HepG2 (cell line): ENCODE data around the gene ZMAT2. TPM values are rescaled to one million over a fixed set of nuclear protein-coding genes. Genes with fewer than 3 reads are reported as not detected.

Experiments used
- ATAC-seq: fragments of 200-7000 bp; cut with Tn5 transposase; 3 replicates; pipeline ENCODE4 v1.9.1; 2020; ENCODE audit warnings: mild to moderate bottlenecking, moderate library complexity
- BruUV-seq: library from RNA; stranded (reverse); fragments of 400-500 nt; replicated peaks from 2 replicates; lab custom pipeline; 2021; lab: Mats Ljungman, UMichigan
- CTCF ChIA-PET: fragments of 300-600 bp; formaldehyde crosslinking; extraction: SDS; loops from one replicate; lab custom pipeline; 2021; ENCODE audit warnings: low total read pairs, inconsistent platforms, low intra/inter-chr PET ratio; lab: Yijun Ruan, JAX
- POLR2A ChIA-PET: fragments of 350-600 bp; sonication (Branson Sonifier 250); formaldehyde crosslinking; loops from one replicate; lab custom pipeline; 2020; ENCODE audit warnings: antibody characterized with exemption, inconsistent platforms; lab: Yijun Ruan, JAX
- DNase-seq: peaks from one replicate; pipeline ENCODE4 v3.0.0-alpha.2; 2015; ENCODE audit warnings: low spot score
- FAIRE-seq: peaks from 3 replicates; lab custom pipeline; 2011; peaks lifted over from hg19 to GRCh38; lab: Jason Lieb, UNC
- H2AFZ ChIP-seq: one replicate; pipeline ENCODE4 v1.6.1; 2011; ENCODE audit warnings: low read length, inconsistent platforms
- H3K27ac ChIP-seq: fragments of 300-600 bp; 3 replicates; pipeline ENCODE4 v1.8.0; 2011; ENCODE audit warnings: mixed run types, mild to moderate bottlenecking, mixed read lengths, low read length, inconsistent platforms; ENCODE audit not compliant: insufficient read depth; ENCODE audit errors: extremely low read length
- H3K27me3 ChIP-seq, 2 experiments: fragments of 200-600 bp in 1 of 2; 2 replicates in 1 of 2; 3 replicates in 1 of 2; pipeline versions ENCODE4 v1.6.0 to v1.8.0; 2011; ENCODE audit warnings: low read length in 2 of 2, mild to moderate bottlenecking in 2 of 2, moderate library complexity in 2 of 2, inconsistent platforms in 1 of 2; ENCODE audit not compliant: insufficient read depth in 2 of 2, control insufficient read depth in 1 of 2
- H3K36me3 ChIP-seq, 2 experiments: fragments of 200-600 bp in 1 of 2; replicated peaks in 1 of 2; 2 replicates in 1 of 2; 3 replicates in 1 of 2; pipeline versions ENCODE4 v1.5.1 to v1.8.0; 2011; ENCODE audit warnings: low read length in 2 of 2, inconsistent platforms in 1 of 2; ENCODE audit not compliant: insufficient read depth in 2 of 2, control insufficient read depth in 1 of 2
- H3K4me1 ChIP-seq: 2 replicates; pipeline ENCODE4 v1.5.1; 2012; ENCODE audit warnings: low read length, inconsistent platforms; ENCODE audit not compliant: insufficient read depth
- H3K4me2 ChIP-seq: 2 replicates; pipeline ENCODE4 v1.6.0; 2011; ENCODE audit warnings: low read depth, low read length, inconsistent platforms
- H3K4me3 ChIP-seq, 3 experiments: fragments of 200-600 bp in 1 of 3; sonication (generic), shearing (Covaris generic) in 1 of 3; replicated peaks in 1 of 3; 2 replicates each; pipeline ENCODE4 v1.5.1; 2011 to 2016; ENCODE audit warnings: low read length in 3 of 3, inconsistent platforms in 2 of 3, low read depth in 2 of 3, mild to moderate bottlenecking in 2 of 3, control low read depth in 1 of 3, mixed read lengths in 1 of 3; ENCODE audit not compliant: insufficient read depth in 1 of 3
- H3K79me2 ChIP-seq: one replicate; pipeline ENCODE4 v1.6.1; 2011; ENCODE audit warnings: low read length, inconsistent platforms; ENCODE audit not compliant: insufficient read depth
- H3K9ac ChIP-seq: 2 replicates; pipeline ENCODE4 v1.6.0; 2011; ENCODE audit warnings: mild to moderate bottlenecking, low read depth, low read length, inconsistent platforms; ENCODE audit not compliant: insufficient read depth
- H3K9me3 ChIP-seq: 2 replicates; pipeline ENCODE4 v1.5.1; 2012; ENCODE audit warnings: mild to moderate bottlenecking, low read length
- H4K20me1 ChIP-seq: 2 replicates; pipeline ENCODE4 v1.6.0; 2011; ENCODE audit warnings: inconsistent platforms, mild to moderate bottlenecking, low read length, moderate library complexity; ENCODE audit not compliant: insufficient read depth
- ATAD3A ChIP-seq: sonication (generic); formaldehyde crosslinking; IDR thresholded peaks from 2 replicates; pipeline ENCODE4 v1.4.0; 2020; ENCODE audit warnings: missing genetic modification reagents
- FOXK2 ChIP-seq: fragments of 450-650 bp; IDR thresholded peaks from 2 replicates; pipeline ENCODE4 v1.6.1; 2016
- GLMP ChIP-seq: sonication (generic); formaldehyde crosslinking; IDR thresholded peaks from 2 replicates; pipeline ENCODE4 v1.9.0; 2021; ENCODE audit warnings: missing genetic modification reagents, mild to moderate bottlenecking, borderline replicate concordance
- HMG20B ChIP-seq: conservative IDR thresholded peaks from 2 replicates; pipeline ENCODE4 v1.6.1; 2016; ENCODE audit warnings: missing genetic modification reagents, missing compliant biosample characterization
- JUNB ChIP-seq: sonication (generic); formaldehyde crosslinking; IDR thresholded peaks from 2 replicates; pipeline ENCODE4 v1.8.0; 2022; ENCODE audit warnings: missing genetic modification reagents, mild to moderate bottlenecking, borderline replicate concordance
- MAFK ChIP-seq, 2 experiments: IDR thresholded peaks in 1 of 2; conservative IDR thresholded peaks in 1 of 2; 2 replicates each; pipeline ENCODE4 v1.6.1; 2011; ENCODE audit warnings: improper control_type of control experiment in 2 of 2, low read length in 2 of 2
- MED1 ChIP-seq: sonication (generic); formaldehyde crosslinking; IDR thresholded peaks from 2 replicates; pipeline ENCODE4 v1.4.0; 2020; ENCODE audit warnings: missing genetic modification reagents
- MEF2D ChIP-seq: sonication (generic); formaldehyde crosslinking; IDR thresholded peaks from 2 replicates; pipeline ENCODE4 v1.5.1; 2020; ENCODE audit warnings: mild to moderate bottlenecking, missing genetic modification reagents
- MTF2 ChIP-seq: sonication (generic); formaldehyde crosslinking; IDR thresholded peaks from 2 replicates; pipeline ENCODE4 v1.5.0; 2020; ENCODE audit warnings: missing genetic modification reagents, borderline replicate concordance
- NFYC ChIP-seq: IDR thresholded peaks from 2 replicates; pipeline ENCODE4 v1.6.1; 2016; ENCODE audit warnings: missing genetic modification reagents, missing compliant biosample characterization
- PAWR ChIP-seq: sonication (generic); formaldehyde crosslinking; IDR thresholded peaks from 2 replicates; pipeline ENCODE4 v1.4.0; 2020; ENCODE audit warnings: missing genetic modification reagents, mild to moderate bottlenecking, borderline replicate concordance
- RARA ChIP-seq: IDR thresholded peaks from 2 replicates; pipeline ENCODE4 v1.6.1; 2016; ENCODE audit warnings: missing genetic modification reagents, missing compliant biosample characterization
- RFX5 ChIP-seq: IDR thresholded peaks from 2 replicates; pipeline ENCODE4 v1.6.1; 2011; ENCODE audit warnings: low read depth, low read length, improper control_type of control experiment
- STAT5B ChIP-seq: sonication (generic); formaldehyde crosslinking; IDR thresholded peaks from 2 replicates; pipeline ENCODE4 v1.4.0; 2020; ENCODE audit warnings: missing genetic modification reagents
- TEAD3 ChIP-seq: optimal IDR thresholded peaks from 2 replicates; pipeline ENCODE3; 2016; ENCODE audit warnings: borderline replicate concordance
- TEF ChIP-seq: sonication (generic); formaldehyde crosslinking; IDR thresholded peaks from 2 replicates; pipeline ENCODE4 v1.5.0; 2020; ENCODE audit warnings: missing genetic modification reagents
- ZNF253 ChIP-seq: sonication (generic); formaldehyde crosslinking; IDR thresholded peaks from 2 replicates; pipeline ENCODE4 v1.8.0; 2022; ENCODE audit warnings: mild to moderate bottlenecking, missing genetic modification reagents, borderline replicate concordance
- ZNF468 ChIP-seq: sonication (generic); formaldehyde crosslinking; IDR thresholded peaks from 2 replicates; pipeline ENCODE4 v1.8.0; 2022; ENCODE audit warnings: mild to moderate bottlenecking, moderate library complexity, missing genetic modification reagents
- ZNF780A ChIP-seq: sonication (generic); formaldehyde crosslinking; IDR thresholded peaks from 2 replicates; pipeline ENCODE4 v1.8.0; 2022; ENCODE audit warnings: mild to moderate bottlenecking, missing genetic modification reagents, moderate library complexity
- WGBS: methylation state at CpG from one replicate; pipeline ENCODE4 v1.1.6; 2017; ENCODE audit warnings: low lambda C conversion rate; 5-methylcytosine and 5-hydroxymethylcytosine counted together
- in situ Hi-C: cut with HindIII; loops from 2 replicates; pipeline ENCODE4 v1.10.0; 2017; ENCODE audit warnings: low pct_unique_long_range_greater_than_20kb; ENCODE audit not compliant: extremely low pct_ligation_motif_present
- intact Hi-C: fragments of 100-400 bp; cut with micrococcal nuclease; formaldehyde crosslinking; loops from one replicate; pipeline ENCODE4 v1.10.0; 2022; ENCODE audit not compliant: unreplicated experiment
- polyA plus RNA-seq, 8 experiments: library from polyadenylated mRNA; depleted of rRNA in 3 of 8; stranded (reverse) in 7 of 8; unstranded in 1 of 8; fragments of >200 nt; fragmentation: Illumina TruSeq in 4 of 8; extraction: Trizol in 4 of 8; gene quantifications; 2 replicates each; pipeline versions ENCODE4 v1.2.1 to v1.2.3, GENCODE V29; 2011 to 2016; ENCODE audit warnings: low read depth in 4 of 8, missing spikeins in 1 of 8, mixed read lengths in 1 of 8; ENCODE audit not compliant: insufficient read depth in 1 of 8
- total RNA-seq, 5 experiments: library from RNA; depleted of rRNA; stranded (reverse); fragments of >200 nt; fragmentation: Illumina TruSeq; extraction: Trizol; gene quantifications; 2 replicates each; pipeline ENCODE4 v1.2.3, GENCODE V29; 2016; ENCODE audit warnings: low read depth in 1 of 5
- TF ChIP-seq, protein P1 (sequence below): sonication (generic); formaldehyde crosslinking; IDR thresholded peaks from 2 replicates; pipeline ENCODE4 v1.4.0; 2020; ENCODE audit warnings: mild to moderate bottlenecking, missing genetic modification reagents
- TF ChIP-seq, protein P2 (sequence below): IDR thresholded peaks from 2 replicates; pipeline ENCODE4 v1.6.1; 2016; ENCODE audit warnings: missing genetic modification reagents, missing compliant biosample characterization
- TF ChIP-seq, protein P3 (sequence below): sonication (generic); formaldehyde crosslinking; IDR thresholded peaks from 2 replicates; pipeline ENCODE4 v1.5.0; 2020; ENCODE audit warnings: missing genetic modification reagents, mild to moderate bottlenecking, borderline replicate concordance

The ZMAT2 gene
- total and polyA plus RNA-seq, 2 of the 13 experiments (the other 11 are each of a cell fraction or from before 2014, with no cell fraction given): 35.4 to 92.8 TPM

DNA sequence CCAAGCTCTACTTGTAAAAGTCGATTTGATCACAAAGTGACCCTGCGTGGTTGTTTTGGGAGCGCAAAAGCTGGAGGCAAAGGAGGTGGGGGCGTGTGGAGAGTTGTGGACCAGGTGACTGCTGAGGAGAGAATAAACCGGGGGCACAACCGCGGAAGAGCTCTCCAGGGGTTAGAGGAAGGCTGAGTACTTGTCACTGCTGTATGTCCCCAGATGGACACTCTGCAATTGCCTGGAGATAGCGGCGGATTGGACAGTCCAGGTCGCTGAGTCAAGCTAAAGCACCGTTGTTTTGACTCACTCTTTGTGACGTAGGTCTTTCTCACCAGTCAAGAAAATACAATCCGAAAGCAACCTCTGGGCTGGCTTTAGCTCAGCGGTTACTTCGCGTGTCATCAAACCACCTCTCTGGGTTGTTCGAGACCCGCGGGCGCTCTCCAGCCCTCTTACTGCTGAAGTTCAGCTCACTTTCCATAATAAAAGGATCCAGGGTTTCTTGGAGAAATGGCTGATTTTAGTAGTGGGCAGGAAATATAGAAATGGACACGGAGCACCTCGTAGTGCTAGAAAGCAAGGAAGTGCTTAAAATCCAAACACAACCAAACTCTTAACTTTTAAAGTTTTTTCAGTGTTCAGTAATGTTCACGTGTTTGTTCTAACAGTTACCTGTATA, 25.7 kb downstream of the ZMAT2 start:
- no peaks in the 10 kb centered on the region for H4K20me1 ChIP-seq
- intact Hi-C loops (loop anchor here (5.0 kb wide), 1 partner anchor 179 kb away; the partner anchor contains the start of gene EIF4EBP3), in situ Hi-C loops (loop anchor here (10.0 kb wide), 1 partner anchor 161 kb away; the partner anchor contains the start of genes APBB3 and SLC35A4)
- peak overlapping the region; percentile 65 for H3K9ac ChIP-seq
- peak overlapping the region; percentile 80 for H2AFZ ChIP-seq
- H3K4me1 ChIP-seq: peaks cover 22% of the 10 kb centered on the region
- peak overlapping the region; percentile 64 to 74 (median 68) for H3K4me3 ChIP-seq
- no peaks in the 10 kb centered on the region for H3K27me3 ChIP-seq
- POLR2A ChIA-PET: interaction anchor here (0.7 to 1.7 kb wide), 16 partner anchors 15 to 1088 kb away, joined by 3 to 8 read pairs (median 4); partner anchors contain the start of genes APBB3, EIF4EBP3, HARS1 and HARS2
- peak; percentile 92 for DNase-seq
- FAIRE-seq: peak; percentile 89
- H3K79me2 ChIP-seq: no peaks in the 10 kb centered on the region
- no TSS peak for BruUV-seq
- peak; percentile 97 for ATAC-seq
- H3K36me3 ChIP-seq: no peaks in the 10 kb centered on the region
- H3K4me2 ChIP-seq: peak overlapping the region; percentile 78
- H3K27ac ChIP-seq: peak overlapping the region; percentile 33
- WGBS: 1% methylated on average over 19 of the region's 23 CpGs
- no peaks in the 10 kb centered on the region for H3K9me3 ChIP-seq
- CTCF ChIA-PET: no interaction called here
- TF ChIP-seq MEF2D (CRISPR knock-in tag): peak; percentile 74; the same call in 1 of the 2 replicates
- TF ChIP-seq, protein P1, sequence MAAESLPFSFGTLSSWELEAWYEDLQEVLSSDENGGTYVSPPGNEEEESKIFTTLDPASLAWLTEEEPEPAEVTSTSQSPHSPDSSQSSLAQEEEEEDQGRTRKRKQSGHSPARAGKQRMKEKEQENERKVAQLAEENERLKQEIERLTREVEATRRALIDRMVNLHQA (CRISPR knock-in tag): no peak
- TF ChIP-seq, protein P2, sequence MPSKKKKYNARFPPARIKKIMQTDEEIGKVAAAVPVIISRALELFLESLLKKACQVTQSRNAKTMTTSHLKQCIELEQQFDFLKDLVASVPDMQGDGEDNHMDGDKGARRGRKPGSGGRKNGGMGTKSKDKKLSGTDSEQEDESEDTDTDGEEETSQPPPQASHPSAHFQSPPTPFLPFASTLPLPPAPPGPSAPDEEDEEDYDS (CRISPR knock-in tag): no peak; the same call in 1 of the 2 replicates
- TF ChIP-seq ZNF253 (CRISPR knock-in tag): no peak
- TF ChIP-seq NFYC: no peak
- TF ChIP-seq TEAD3: no peak
- TF ChIP-seq HMG20B (CRISPR knock-in tag): no peak
- peak; percentile 86 for TF ChIP-seq MED1 (CRISPR knock-in tag)
- no peak for TF ChIP-seq RARA
- TF ChIP-seq JUNB (CRISPR knock-in tag): no peak
- no peak for TF ChIP-seq GLMP (CRISPR knock-in tag)
- no peak for TF ChIP-seq PAWR (CRISPR knock-in tag)
- TF ChIP-seq ATAD3A (CRISPR knock-in tag): no peak
- TF ChIP-seq ZNF468: no peak
- TF ChIP-seq TEF (CRISPR knock-in tag): no peak
- peak; percentile 63 to 78 for TF ChIP-seq MAFK (conservative IDR thresholded peaks at IDR 0.05 in 1 of 2, IDR thresholded peaks at IDR 0.05 in 1 of 2; ENCODE audit: low read length in 2 of 2)
- TF ChIP-seq ZNF780A (CRISPR knock-in tag): no peak
- TF ChIP-seq MTF2 (CRISPR knock-in tag): no peak
- TF ChIP-seq, protein P3, sequence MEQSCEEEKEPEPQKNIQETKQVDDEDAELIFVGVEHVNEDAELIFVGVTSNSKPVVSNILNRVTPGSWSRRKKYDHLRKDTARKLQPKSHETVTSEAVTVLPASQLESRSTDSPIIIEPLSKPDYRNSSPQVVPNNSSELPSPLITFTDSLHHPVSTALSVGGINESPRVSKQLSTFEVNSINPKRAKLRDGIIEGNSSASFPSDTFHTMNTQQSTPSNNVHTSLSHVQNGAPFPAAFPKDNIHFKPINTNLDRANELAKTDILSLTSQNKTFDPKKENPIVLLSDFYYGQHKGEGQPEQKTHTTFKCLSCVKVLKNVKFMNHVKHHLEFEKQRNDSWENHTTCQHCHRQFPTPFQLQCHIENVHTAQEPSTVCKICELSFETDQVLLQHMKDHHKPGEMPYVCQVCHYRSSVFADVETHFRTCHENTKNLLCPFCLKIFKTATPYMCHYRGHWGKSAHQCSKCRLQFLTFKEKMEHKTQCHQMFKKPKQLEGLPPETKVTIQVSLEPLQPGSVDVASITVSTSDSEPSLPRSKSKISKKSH: no peak
- TF ChIP-seq STAT5B (CRISPR knock-in tag): no peak
- no peak for TF ChIP-seq FOXK2
- peak; percentile 91 for TF ChIP-seq RFX5
